HepG2 (cell line): ENCODE measurements around the gene EFNA4. TPM values are rescaled to one million over a fixed set of nuclear protein-coding genes. Genes with fewer than 3 reads are reported as not detected.

Source experiments
- ARID5B ChIP-seq: IDR thresholded peaks from 2 replicates; pipeline ENCODE4 v1.4.0; 2020; ENCODE audit warnings: mild to moderate bottlenecking, missing genetic modification reagents
- ATF2 ChIP-seq: sonication (generic); formaldehyde crosslinking; IDR thresholded peaks from 2 replicates; pipeline ENCODE4 v1.4.0; 2020; ENCODE audit warnings: missing genetic modification reagents
- BCL6 ChIP-seq: IDR thresholded peaks from 2 replicates; pipeline ENCODE4 v1.6.1; 2016; ENCODE audit warnings: missing genetic modification reagents, missing compliant biosample characterization
- DNMT3B ChIP-seq: conservative IDR thresholded peaks from 2 replicates; pipeline ENCODE4 v1.6.1; 2016; ENCODE audit warnings: missing biosample characterization, control low read depth
- ELF4 ChIP-seq: sonication (generic); formaldehyde crosslinking; IDR thresholded peaks from 2 replicates; pipeline ENCODE4 v1.5.0; 2020; ENCODE audit warnings: missing genetic modification reagents, mild to moderate bottlenecking, moderate library complexity, borderline replicate concordance
- FOXA3 ChIP-seq: IDR thresholded peaks from 2 replicates; pipeline ENCODE4 v1.6.1; 2016; ENCODE audit warnings: missing genetic modification reagents, missing compliant biosample characterization
- GZF1 ChIP-seq: sonication (generic); formaldehyde crosslinking; IDR thresholded peaks from 2 replicates; pipeline ENCODE4 v1.5.1; 2020; ENCODE audit warnings: mild to moderate bottlenecking, missing genetic modification reagents
- HNRNPLL ChIP-seq: fragments of 200-400 bp; formaldehyde crosslinking; IDR thresholded peaks from 2 replicates; pipeline ENCODE4 v1.6.1; 2017; ENCODE audit warnings: mild to moderate bottlenecking, low read depth, low read length; ENCODE audit not compliant: poor library complexity, severe bottlenecking
- HOXA3 ChIP-seq: sonication (generic); formaldehyde crosslinking; IDR thresholded peaks from 2 replicates; pipeline ENCODE4 v1.5.0; 2020; ENCODE audit warnings: missing genetic modification reagents
- IRX3 ChIP-seq: sonication (generic); formaldehyde crosslinking; IDR thresholded peaks from 2 replicates; pipeline ENCODE4 v1.8.1; 2023; ENCODE audit warnings: mild to moderate bottlenecking, low read depth, missing genetic modification reagents, borderline replicate concordance
- KLF12 ChIP-seq: sonication (generic); formaldehyde crosslinking; IDR thresholded peaks from 2 replicates; pipeline ENCODE4 v1.4.0; 2020; ENCODE audit warnings: missing genetic modification reagents, borderline replicate concordance
- KMT2A ChIP-seq: sonication (generic); formaldehyde crosslinking; IDR thresholded peaks from 2 replicates; pipeline ENCODE4 v1.4.0; 2020; ENCODE audit warnings: missing genetic modification reagents
- SALL2 ChIP-seq: sonication (generic); formaldehyde crosslinking; IDR thresholded peaks from 2 replicates; pipeline ENCODE4 v1.8.1; 2023; ENCODE audit warnings: mild to moderate bottlenecking, missing genetic modification reagents, inconsistent platforms
- SRY ChIP-seq: sonication (generic); formaldehyde crosslinking; IDR thresholded peaks from 2 replicates; pipeline ENCODE4 v1.8.0; 2022; ENCODE audit warnings: mild to moderate bottlenecking, missing genetic modification reagents
- ZBTB33 ChIP-seq: sonication (generic); formaldehyde crosslinking; IDR thresholded peaks from 2 replicates; pipeline ENCODE4 v1.4.0; 2020; ENCODE audit warnings: missing genetic modification reagents
- ZMAT5 ChIP-seq: sonication (generic); formaldehyde crosslinking; IDR thresholded peaks from 2 replicates; pipeline ENCODE4 v1.5.0; 2020; ENCODE audit warnings: mild to moderate bottlenecking, low read depth, missing genetic modification reagents, borderline replicate concordance
- ZNF30 ChIP-seq: sonication (generic); formaldehyde crosslinking; IDR thresholded peaks from 2 replicates; pipeline ENCODE4 v1.5.0; 2020; ENCODE audit warnings: mild to moderate bottlenecking, missing genetic modification reagents
- ZNF431 ChIP-seq: sonication (generic); formaldehyde crosslinking; IDR thresholded peaks from 2 replicates; pipeline ENCODE4 v1.9.0; 2022; ENCODE audit warnings: missing genetic modification reagents, low read depth, mild to moderate bottlenecking, borderline replicate concordance
- ZNF446 ChIP-seq: sonication (generic); formaldehyde crosslinking; IDR thresholded peaks from 2 replicates; pipeline ENCODE4 v1.5.0; 2020; ENCODE audit warnings: mild to moderate bottlenecking, missing genetic modification reagents
- ZNF605 ChIP-seq: sonication (generic); formaldehyde crosslinking; IDR thresholded peaks from 2 replicates; pipeline ENCODE4 v1.8.0; 2022; ENCODE audit warnings: mild to moderate bottlenecking, missing genetic modification reagents
- ZNF784 ChIP-seq: sonication (generic); formaldehyde crosslinking; IDR thresholded peaks from 2 replicates; pipeline ENCODE4 v1.5.1; 2020; ENCODE audit warnings: missing genetic modification reagents, mild to moderate bottlenecking, borderline replicate concordance
- polyA plus RNA-seq, 8 experiments: library from polyadenylated mRNA; depleted of rRNA in 3 of 8; stranded (reverse) in 7 of 8; unstranded in 1 of 8; fragments of >200 nt; fragmentation: Illumina TruSeq in 4 of 8; extraction: Trizol in 4 of 8; gene quantifications; 2 replicates each; pipeline versions ENCODE4 v1.2.1 to v1.2.3, GENCODE V29; 2011 to 2016; ENCODE audit warnings: low read depth in 4 of 8, missing spikeins in 1 of 8, mixed read lengths in 1 of 8; ENCODE audit not compliant: insufficient read depth in 1 of 8
- total RNA-seq, 5 experiments: library from RNA; depleted of rRNA; stranded (reverse); fragments of >200 nt; fragmentation: Illumina TruSeq; extraction: Trizol; gene quantifications; 2 replicates each; pipeline ENCODE4 v1.2.3, GENCODE V29; 2016; ENCODE audit warnings: low read depth in 1 of 5

EFNA4 gene
- total and polyA plus RNA-seq, 2 of the 13 experiments (the other 11 are each of a cell fraction or from before 2014, with no cell fraction given) = 12.0 to 17.2 TPM

GRCh38 chr1:155107309-155108264 lies 44.0 kb downstream of the EFNA4 start (continued):
- TF ChIP-seq ELF4 (CRISPR knock-in tag) = no peak
- TF ChIP-seq KLF12 (CRISPR knock-in tag) = no peak
- no peak for TF ChIP-seq IRX3 (CRISPR knock-in tag)
- no peak for TF ChIP-seq DNMT3B
- peak; percentile 34; the same call in 1 of the 2 replicates for TF ChIP-seq KMT2A (CRISPR knock-in tag)
- TF ChIP-seq ATF2 (CRISPR knock-in tag) = peak; percentile 53; the same call in 1 of the 2 replicates
- TF ChIP-seq ZNF784 = no peak
- TF ChIP-seq HOXA3 (CRISPR knock-in tag) = peak; percentile 74
- TF ChIP-seq BCL6 (CRISPR knock-in tag) = peak; percentile 90
- TF ChIP-seq SALL2 = no peak
- no peak for TF ChIP-seq HNRNPLL
- no peak for TF ChIP-seq ZMAT5 (CRISPR knock-in tag)
- TF ChIP-seq ZNF30 (CRISPR knock-in tag) = no peak
- TF ChIP-seq FOXA3 (CRISPR knock-in tag) = peak; percentile 63; the same call in 1 of the 2 replicates
- peak; percentile 67 for TF ChIP-seq ZNF605
- TF ChIP-seq SRY (CRISPR knock-in tag) = no peak
- peak; percentile 76 for TF ChIP-seq ARID5B (CRISPR knock-in tag)
- TF ChIP-seq ZNF431 = no peak
- no peak for TF ChIP-seq ZBTB33 (CRISPR knock-in tag)
- TF ChIP-seq ZNF446 (CRISPR knock-in tag) = no peak
- no peak for TF ChIP-seq GZF1 (CRISPR knock-in tag)
